NCI-H82 (cell line): ENCODE data around the gene ACER3.
A peak's percentile ranks its signal among the peaks of the same experiment; 100 is the strongest.
"Not testable (repeated sequence)": the region's sequence is repeated elsewhere in the genome, so short reads cannot be mapped to it uniquely, and the experiment has no call there.

Experiments
- DNase-seq: peaks from one replicate; lab custom pipeline; 2025; lab: John Stamatoyannopoulos, UW

Gene ACER3

DNA sequence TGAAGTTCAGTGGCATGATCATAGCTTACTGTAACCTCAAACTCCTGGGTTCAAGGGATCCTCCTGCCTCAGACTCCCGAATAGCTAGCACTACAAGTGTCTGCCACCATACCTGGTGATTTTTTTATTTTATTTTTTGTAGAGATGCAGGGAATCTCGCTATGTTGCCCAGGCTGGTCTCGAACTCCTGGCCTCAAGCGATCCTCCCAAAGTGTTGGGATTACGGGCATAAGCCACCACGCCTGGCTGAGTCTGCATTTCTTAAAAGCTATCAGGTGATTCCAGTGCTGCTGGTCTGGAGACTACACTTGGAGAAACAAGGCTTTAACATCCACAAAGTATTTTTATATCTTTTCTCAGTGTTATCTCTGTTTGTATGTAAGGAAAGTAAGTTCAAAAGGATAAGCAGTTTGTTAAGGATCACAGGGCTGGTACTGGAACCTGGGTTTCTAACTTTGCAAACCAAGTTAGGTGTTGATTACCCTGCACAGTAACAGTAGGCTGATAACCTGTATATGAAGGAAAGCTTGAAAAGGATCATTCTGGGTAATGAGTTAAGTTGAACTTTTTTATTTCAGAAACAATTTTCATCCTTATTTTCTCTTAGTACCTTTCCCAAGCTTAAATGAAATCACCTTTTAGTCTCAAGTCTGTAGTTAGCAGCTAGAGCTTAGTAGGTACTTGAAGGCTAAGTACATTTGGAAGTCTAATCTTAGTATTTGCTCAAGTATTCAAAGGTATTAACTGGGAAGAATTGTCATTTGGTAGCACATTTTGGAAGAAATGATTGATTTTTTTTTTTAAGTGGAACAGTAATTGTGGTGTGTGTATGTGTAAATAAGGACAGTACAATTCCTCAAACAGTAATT, 12.5 kb downstream of the ACER3 start:
- no peak for DNase-seq

DNA sequence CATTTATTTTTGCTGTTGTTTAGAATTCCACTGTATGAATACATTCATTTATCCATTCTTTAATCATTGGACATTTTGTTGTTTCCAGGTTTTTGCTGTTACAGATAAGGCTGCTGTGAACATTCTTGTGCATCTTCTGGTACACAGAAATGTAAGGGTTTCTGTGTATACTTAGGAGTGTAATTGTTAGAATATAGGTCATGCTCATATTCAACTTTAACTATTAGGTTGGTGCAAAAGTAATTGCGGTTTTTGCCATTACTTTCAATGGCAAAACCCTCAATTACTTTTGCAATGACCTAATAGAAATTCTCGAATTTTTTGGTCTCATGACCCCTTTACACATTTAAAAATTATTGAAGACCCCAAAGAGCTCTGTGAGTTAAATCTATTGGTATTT, 17.3 kb downstream of the ACER3 start:
- no peak for DNase-seq

DNA sequence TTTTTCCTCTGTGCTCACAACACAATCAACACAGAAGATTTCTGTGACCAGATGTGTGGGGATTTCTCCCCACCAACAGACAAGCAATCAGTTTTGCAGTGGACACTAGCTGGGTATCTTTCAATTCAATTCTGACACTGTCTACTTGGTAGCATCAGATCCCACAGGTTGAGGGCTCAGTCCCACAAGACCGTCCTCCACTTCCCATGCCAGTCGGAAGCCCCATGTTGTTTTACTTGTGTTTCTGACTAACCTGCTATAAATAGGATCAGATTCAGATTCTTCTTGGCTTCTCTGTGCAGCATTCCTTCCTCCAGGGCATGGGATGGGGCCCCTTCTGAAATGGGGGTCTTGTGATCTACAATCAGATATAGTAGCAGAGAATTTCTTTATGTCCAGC, 19.6 kb downstream of the ACER3 start:
- no peak for DNase-seq

GRCh38 chr11:76880956-76881355, 20.2 kb downstream of the ACER3 start:
- DNase-seq: no peak

DNA sequence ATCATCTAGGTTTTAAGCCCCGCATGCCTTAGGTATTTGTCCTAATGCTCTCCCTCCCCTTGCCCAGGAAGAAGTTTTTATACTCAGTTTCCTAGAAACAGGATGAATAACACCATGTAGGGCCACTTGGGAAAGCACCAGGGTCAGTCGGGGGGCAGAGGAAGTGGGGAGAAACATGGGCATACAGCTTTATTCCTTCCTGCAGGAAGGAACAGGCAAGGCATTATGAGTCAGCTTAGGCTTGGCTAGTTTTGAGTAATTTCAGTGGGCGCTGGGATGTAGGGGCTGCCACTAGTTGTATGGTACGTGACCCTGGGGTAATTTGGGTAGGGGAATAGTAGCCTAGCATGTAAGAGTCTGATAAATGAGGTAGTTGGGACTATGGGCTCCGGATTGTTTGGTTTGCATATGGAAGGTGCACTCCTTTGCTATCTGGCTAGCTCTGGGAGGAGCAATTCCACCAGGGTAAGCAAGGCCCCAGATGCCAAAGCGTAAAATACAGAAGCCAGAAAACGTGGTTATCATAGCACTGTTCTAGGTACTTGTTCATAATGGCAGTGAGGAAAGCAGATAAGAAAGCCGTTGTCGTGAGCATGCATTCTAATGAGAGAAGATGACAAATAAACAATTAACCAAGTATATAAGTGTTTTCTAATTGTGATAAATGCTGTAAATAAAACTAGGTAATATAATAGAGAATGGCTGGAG, 24.8 kb downstream of the ACER3 start:
- no peak for DNase-seq

DNA sequence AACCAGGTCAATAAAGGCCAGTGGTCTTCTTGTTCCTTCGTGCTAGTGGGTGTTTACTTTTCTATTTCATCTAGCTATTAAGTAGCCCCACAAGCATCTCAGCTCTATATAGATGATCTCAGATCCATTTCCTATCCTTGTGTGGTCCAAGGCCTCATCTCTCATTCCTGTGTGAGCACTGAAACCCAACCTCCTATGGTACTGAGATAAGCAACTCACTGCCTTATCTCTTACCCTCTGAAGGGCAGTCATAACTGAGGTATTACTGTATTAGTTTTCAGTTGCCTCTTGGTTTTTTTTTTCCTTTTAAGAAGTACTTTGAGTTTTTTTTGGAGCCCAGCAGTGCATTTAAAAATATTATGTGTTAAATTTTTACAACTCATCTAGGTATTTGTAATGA, 28.3 kb downstream of the ACER3 start:
- no peak for DNase-seq

GRCh38 chr11:76889411-76889975, 28.8 kb downstream of the ACER3 start:
- no peak for DNase-seq

DNA sequence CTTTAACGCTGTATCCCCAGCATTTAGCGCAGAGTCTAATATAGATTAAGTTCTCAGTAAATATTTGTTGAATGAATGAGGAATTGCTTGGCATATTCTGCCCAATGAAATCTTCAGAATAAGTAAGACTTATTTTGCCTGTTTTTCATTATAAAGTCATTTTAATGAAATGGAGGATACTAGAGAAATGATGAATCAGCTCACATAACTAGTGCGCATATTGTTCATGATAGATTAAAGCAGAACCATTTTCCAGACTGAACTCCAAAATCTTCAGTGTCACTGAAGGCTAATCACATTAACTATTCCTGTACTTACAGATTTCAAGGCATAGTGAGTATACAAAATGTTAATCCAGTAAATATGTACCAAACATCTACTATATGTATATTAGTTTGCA, 29.6 kb downstream of the ACER3 start:
- peak; percentile 22 for DNase-seq

GRCh38 chr11:76891285-76891684, 30.6 kb downstream of the ACER3 start:
- DNase-seq: peak; percentile 57

DNA sequence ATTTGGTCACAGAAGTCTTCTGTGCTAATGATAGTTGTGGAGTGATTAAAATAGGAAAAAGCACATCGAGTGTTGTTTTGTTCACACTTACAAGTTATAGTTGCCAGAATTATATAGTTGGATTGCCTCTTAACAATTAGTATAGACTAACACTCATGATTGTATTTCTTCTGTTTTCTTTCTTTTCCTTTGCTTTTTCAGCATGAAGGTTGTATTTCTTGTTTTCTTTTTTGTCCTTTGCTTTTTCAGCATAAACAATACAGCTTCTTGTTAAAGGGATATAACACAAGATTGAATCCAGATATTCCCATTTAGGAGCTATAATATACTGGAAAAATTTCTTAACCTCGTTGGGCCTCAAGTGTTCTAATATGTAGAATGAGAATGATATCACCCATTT, 31.1 kb downstream of the ACER3 start:
- DNase-seq: no peak

DNA sequence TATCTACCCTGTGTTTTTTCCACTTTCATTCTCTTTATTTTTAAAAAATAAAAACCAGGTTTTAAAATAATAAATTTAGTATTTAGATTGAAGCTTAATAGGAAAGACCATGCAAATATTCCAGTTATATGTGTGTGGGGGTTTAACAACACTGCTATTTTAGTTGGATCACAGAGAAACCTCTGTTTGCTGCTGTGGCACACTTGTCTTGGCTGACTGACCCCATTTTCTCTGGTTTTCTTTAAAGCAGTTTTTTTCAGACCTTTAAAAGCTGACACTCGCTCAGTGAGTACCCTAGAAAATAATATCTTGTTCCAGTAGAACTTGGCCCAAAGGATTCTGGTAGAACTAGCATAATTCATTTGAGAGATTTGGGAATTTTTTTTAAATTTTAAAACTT, 31.6 kb downstream of the ACER3 start:
- DNase-seq: no peak

DNA sequence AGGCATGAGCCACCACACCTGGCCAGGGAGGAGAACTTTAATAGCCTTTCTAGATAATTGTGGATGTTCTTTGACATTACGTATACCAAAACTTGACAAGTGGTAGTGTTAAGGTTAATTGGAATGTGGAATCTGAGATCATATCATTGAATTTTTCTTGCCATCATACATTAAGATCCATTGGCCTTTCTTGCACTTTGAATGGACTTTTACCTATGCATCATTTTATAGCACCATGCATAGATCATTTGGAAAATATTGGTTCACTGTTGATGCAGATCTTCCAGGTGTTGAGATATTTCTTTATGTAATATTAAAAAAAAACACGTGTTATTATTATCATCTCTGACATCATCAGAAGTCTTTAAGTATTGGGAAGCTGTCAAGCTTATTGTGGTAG, 36.5 kb downstream of the ACER3 start:
- no peak for DNase-seq

DNA sequence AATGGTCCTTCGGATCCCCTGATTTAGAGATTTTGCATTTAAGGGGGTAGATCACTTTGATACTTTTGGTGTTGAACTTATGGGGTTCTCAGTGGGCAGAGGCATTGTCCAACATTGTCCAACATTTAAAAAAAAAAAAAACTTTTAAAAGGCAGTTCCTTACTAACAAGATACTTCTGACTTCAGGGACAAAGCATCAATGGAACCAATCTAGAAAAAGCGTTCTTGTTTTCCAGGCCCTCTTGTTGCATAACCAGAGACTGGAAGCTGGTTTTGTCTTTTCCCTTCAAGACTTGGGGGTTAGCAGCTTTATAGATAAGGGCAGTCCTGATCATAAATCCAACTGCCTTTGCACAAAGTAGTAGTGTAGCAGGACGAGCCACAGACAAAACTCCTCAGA, 40.4 kb downstream of the ACER3 start:
- DNase-seq: no peak

- not testable (repeated sequence) for DNase-seq
Measured at GRCh38 chr11:76901622-76902021, 40.9 kb downstream of the ACER3 start.

DNA sequence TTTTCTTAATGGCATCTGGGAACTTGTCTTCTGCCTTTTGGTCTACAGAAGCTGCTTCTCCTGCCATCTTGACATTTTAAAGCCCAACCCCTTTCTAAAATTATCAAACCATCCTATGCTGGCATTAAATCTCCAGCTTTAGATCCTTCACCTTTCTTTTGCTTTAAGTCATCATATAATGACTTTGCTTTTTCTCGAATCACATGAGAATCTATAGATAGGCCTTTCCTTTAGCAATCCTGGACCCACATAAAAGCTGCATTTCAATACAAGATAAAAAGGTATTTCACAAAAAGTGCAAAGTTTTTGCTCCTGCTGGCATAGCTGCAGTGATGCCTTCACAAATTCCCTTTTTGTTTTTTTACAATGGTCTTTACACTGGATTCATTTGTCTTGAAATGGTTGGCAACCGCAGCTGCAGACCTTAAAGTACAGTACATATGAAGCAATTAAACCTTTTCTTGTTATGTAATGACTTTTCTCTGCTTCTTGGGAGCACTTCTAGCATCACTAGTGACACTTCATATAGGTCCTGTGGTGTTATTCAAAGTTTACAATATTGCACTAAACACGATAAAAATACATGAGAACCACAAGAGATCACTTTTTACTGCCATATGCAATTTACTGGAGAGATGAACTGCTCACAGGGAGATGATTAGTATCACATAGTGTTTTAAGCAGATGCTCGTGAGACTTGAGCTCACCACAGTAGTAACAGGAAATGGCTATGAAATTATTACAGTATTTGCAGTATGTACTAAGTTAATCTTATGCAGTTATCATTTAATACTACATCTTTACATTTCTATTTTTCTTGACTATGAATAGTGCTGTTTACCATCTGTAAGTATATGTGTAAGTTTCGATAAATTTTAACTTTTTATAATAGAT, 41.6 kb downstream of the ACER3 start:
- no peak for DNase-seq

DNA sequence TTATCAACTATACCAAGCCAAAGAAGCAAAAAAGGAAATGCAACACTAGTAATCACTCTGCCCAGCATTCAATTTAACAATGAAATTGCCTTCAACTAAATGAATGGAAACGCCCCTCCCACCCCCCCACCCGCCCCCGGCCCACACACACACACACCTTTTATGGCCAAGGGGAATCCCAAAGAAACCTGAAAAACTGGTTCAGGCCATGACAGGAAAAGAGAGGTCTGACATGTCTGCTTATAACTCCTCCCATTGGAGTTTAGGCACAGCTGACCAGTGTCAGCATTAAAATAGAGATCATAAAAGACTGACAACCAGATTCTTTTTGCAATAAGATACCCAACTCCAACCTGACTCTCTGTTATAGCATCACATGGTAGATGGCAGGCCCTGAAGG, 42.6 kb downstream of the ACER3 start:
- no peak for DNase-seq

GRCh38 chr11:76910620-76911414, 50.1 kb downstream of the ACER3 start:
- no peak for DNase-seq

DNA sequence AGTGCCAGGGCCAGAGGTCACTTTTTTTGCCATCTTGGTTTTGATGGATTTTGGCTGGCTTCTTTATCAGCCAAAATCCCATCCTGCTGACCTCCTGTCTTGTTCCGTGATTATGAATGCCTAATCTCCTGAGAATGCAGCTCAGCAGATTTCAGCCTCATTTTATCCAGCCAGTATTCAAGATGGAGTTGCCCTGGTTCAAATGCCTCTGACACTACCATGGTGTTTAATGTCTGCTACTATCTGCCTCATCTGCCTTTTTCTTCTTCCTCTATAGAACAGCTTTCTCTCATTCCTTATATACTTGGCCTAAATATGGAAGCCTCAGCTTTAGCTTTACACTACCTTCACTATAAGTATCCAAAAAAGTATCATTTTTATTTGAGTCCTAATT, 50.7 kb downstream of the ACER3 start:
- peak; percentile 2 for DNase-seq

GRCh38 chr11:76916712-76917111, 56.0 kb downstream of the ACER3 start:
- no peak for DNase-seq

- peak; percentile 67 for DNase-seq
Measured at GRCh38 chr11:76918941-76919386, 58.2 kb downstream of the ACER3 start.

GRCh38 chr11:76919467-76919866, 58.7 kb downstream of the ACER3 start:
- no peak for DNase-seq
